Stimulated activated CD4-positive, alpha-beta T cell treated with anti-CD3 and anti-CD28 coated beads, Interleukin-12 subunit alpha, Interleukin-12 subunit beta, amount 100 ng/mL, for 48 hours (primary cell): ENCODE data around the gene HSD17B3.
"Not testable (repeated sequence)": the region's sequence is repeated elsewhere in the genome, so short reads cannot be mapped to it uniquely, and the experiment has no call there.

ENCODE experiments used
- DNase-seq, 3 donors: peaks; one replicate each; pipeline ENCODE4 v3.0.0-alpha.2; 2020; ENCODE audit warnings: low read depth in 2 of 3, low spot score in 1 of 3

Gene HSD17B3

DNA sequence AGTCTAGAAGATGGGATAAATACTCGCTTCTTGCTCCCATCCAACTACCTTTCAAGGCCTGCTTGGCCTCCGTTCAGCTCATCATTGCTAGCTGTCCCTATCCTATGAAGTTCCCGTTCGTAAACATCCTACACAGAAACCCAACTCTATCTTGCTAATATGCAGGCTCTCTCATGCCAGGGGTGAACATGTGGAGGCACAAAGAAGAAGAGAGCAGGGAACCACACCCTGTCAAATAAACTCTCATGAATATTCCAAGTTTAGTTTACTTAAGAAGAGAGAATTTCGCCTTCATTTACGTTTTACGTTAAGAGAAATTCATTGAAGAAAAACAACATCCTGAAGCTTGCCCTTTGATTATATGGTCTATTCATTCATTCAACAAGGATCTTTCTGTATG is 7.9 kb upstream of the HSD17B3 start:
- no peak for DNase-seq

DNA sequence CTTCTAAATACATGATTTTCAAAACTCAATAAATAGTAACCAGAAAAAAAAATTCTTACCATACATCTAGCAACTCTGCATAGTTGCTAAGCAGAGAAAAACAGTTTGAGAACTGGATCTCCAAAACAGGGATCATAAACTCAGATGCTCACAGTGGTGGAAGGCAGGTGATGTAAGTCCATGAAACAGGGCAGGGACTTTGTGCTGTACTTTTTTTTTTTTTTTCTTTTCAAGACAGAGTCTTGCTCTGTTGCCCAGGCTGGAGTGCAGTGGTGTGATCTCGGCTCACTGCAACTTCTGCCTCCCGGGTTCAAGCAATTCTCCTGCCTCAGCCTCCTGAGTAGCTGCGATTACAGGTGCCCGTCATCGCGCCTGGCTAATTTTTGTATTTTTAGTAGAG is 5.0 kb upstream of the HSD17B3 start:
- DNase-seq = not testable (repeated sequence)

DNA sequence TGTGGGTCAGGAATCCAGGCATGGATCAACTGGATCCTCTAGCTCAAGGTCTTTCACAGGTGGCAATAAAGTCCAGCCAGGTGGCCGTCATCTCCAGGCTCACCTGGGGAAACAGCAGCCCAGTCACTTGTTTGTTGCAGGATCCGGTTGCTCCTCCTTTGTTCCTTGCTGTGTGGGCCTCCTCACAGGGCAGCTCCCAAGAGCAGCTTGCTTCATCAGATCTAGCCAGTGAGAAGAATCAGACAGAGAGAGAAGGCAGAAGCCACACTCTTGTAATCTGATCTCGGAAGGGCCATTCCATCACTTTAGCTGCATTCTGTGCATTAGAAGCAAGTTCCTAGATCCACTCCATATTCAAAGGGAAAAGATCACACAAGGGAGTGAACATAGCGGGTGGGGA is 3.2 kb upstream of the HSD17B3 start:
- no peak for DNase-seq

DNA sequence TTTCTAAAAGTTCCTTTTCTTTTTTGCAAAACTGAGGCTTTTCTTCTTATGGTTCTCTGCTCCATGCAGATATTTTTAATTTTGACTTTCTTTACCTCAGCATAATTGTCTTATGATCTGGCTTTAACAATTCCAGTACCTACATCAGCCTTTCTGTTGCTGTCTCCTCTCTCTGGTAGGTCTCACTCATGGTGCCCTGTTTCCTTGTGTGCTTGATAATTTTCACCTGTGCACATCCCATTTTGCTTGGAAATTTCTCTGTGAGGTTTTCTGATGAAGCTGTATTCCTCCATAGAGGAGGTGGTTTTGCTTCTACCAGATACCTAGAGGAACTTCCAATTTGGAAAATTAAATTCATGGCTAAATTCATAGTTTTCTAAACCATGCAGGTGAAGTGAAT is 2.3 kb upstream of the HSD17B3 start:
- DNase-seq = no peak

DNA sequence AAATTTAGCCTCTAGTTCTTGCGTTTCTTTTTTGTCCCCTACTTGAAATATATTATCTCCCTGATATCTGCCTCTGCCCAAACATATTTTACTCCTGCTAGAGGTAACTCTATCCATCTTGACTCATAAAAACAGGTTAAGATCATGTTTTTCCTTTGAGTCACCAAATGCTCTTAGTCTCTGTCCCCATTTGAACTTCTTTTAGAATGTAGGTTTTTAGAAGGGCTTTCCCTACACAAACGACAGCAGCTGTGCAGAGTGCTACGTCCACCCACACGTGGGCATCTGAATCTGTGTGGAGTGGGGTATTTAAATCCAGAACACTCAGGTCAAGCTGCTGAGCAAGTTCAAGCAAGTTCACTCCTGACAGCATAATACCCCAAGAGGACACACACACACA is 2.2 kb downstream of the HSD17B3 start:
- no peak for DNase-seq

DNA sequence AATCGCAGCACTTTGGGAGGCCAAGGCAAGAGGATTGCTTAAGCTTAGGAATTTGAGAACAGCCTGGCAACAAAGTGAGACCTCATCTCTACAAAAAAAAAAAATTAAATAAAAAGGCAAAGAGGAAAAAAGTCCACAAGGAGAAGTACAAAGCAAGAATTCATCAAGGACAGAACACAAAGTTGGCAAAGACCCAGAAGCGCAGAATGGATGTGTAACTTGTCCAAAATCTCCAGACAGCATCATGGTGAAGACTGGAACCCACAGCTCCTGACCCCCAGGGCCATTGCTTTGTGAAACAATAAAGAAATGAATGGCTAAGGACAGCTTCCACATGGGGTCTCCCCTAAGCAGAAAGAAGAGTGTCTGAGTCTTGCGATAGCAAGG is 7.8 kb downstream of the HSD17B3 start:
- DNase-seq = no peak

DNA sequence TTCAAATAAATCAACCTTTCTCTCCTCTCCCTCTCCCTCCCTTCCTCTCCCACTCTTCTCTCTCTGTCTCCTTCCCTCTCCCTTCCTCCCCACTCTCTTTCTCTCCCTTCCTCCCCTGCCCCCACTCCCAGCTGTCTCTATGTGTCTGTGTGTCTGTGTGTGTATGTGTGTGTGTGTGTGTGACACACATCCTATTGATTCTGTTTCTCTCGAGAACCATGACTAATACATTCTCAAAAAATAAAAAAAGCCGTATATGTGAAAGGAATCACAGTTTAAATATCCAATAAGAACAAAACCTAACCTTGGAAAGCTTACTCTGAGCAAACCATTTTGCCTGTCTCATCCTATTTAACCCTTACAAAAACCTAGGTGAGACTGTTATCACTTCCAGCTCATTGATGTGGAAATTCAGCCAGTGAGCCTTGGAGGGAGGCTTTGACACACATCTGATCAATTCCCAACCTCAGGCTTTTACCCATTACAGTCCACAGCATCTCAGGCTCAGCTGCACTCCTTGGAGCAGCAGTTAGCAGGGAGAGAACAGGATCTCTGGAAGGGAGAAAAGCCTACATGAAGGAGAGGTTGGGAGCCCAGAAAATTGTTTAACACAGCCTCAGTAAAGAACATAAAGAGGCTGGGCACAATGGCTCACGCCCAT is 8.3 kb downstream of the HSD17B3 start:
- DNase-seq = no peak

DNA sequence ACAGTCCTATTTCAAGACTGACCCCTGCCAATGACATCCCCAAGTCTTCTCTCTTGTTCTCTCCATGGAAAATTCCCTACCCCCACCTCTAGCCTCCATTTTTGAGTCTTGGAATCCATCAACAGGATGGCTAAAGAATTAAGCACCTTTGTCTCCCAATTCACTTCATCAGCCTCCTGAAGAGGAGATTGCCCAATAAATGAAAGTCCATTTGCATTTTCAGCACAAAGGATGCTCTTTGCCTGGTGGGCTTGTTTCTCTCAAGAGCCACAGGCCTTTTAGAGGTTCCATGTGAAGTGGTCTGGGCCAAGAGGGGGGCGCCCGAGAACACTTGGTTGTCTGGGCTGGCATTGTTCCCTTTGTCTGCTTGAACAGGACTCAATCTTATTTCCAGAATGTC is 12.6 kb downstream of the HSD17B3 start:
- no peak for DNase-seq

DNA sequence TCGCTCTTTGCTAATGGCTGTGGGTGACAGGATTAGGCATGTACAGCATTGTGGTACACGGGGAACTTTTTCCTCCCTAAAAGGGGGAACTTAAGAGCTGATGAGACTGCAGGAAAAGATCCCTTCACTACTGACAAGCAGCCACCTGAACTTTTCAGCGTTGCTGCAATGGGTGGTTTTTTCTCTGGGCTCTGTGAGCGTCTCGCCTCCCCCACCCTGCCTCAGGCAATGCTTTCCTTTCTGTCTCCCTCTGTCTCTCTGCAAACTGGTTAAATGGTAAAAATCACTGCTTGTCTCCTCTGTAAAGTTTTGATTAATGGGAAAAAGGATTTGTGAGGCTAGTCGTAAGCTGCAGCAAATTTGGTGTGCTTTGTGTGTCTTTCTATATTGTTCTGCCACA is 20.3 kb downstream of the HSD17B3 start:
- DNase-seq = no peak

DNA sequence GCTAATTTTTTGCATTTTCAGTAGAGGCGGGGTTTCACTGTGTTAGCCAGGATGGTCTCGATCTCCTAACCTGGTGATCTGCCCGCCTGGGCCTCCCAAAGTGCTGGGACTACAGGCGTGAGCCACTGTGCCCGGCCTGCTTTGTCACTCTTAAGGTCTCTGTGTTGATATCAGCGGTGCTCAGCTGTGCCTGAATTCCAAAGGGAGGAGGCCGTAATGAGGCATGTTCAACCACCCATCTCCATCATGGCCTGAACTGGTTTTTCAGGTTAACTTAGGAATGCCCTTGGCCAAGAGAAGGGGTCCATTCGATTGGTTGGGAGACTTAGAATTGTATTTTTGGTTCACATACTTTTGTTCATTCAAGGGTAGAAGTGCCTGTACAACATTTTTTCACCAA is 22.0 kb downstream of the HSD17B3 start:
- no peak for DNase-seq

DNA sequence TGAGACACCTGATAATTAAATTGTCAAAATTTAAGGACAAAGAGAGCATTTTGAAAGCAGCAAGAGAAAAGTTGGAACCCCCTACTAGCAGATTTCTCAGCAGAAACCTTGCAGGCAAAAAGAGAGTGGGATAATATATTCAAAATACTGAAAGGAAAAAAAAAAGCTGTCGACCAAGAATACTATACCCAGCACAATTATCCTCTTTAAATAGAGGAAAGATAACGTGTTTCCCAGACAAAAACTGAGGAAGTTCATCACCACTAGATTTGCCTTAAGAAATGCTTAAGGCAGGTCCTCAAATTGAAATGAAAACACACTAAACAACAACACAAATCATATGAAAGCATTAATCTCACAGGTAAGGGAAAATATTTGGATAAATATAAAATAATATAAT is 27.0 kb downstream of the HSD17B3 start:
- no peak for DNase-seq

DNA sequence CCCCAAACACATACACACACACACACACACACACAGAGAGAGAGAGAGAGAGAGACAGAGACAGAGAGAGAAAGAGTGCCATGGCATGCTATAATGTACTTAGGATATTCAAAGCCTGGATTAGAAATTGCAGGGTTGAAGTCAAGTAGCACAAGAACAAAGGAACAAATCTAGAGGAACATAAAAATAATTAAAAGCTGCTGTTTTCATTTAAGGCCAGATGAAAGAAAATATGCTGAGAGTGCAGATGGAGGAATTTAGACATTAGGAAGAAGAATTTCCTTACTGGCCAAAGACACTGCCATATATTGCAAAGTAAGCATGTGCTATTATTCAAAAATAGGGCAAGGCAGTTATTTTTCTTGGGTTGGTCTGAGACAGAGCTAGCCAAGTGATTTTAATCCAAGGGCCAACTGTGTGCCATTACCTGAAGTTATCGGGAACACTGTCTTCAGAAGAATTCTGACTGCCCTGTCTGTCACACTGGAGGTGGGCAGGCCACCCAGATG is 31.7 kb downstream of the HSD17B3 start:
- DNase-seq = no peak

DNA sequence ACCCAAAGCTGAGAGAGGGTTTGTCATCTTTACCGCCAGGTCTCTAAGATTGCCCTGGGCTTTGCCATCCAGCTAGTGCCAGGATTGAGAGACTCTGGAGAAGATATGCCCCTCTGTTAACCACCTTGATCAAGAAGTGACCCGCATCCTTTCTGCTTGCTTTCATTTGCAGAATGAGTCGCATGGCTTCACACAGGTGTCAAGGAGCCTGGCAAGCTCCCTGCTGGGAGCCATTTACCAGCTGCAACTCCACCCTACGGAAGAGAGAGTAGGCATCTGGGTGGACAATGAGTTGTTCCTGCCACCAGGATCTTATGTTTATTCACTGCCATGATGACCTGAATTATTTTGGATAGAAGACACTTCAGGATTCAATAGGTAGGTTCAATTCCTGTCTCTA is 43.0 kb downstream of the HSD17B3 start:
- no peak for DNase-seq

DNA sequence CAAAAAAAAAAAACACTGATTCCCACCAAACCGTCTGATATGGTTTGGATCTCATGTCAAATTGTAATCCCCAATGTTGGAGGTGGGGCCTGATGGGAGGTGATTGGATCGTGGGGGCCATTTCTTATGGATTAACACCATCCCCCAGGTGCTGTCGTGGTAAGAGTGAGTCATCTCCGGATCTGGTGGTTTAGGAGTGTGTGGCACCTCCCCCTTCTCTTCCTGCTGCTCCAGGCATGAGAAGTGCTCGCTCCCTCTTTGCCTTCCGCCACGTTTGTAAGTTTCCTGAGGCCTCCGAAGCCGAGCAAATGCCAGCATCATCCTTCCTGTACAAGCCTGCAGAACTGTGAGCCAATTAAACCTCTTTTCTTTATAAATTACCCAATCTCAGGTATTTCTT is 45.2 kb downstream of the HSD17B3 start:
- DNase-seq = no peak

DNA sequence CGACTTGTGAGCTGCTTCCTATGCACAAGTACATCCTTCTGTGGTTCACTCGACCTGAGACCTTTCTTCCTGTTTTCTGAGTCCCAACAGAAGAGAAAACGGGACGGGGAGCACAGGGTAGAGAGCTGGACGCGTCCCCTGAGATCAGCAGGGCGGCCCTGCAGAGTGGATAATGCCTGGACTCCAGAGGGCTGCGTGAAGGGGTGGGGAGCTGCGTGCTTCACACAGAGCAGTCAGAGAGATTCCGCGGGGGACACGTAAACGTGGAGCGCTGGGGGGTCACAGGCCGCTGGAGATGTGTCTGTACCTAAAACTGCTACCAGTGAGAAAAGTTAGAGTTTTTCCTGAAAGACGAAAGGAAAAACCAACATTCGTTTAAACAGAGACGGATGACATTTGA is 46.3 kb downstream of the HSD17B3 start:
- DNase-seq = no peak

DNA sequence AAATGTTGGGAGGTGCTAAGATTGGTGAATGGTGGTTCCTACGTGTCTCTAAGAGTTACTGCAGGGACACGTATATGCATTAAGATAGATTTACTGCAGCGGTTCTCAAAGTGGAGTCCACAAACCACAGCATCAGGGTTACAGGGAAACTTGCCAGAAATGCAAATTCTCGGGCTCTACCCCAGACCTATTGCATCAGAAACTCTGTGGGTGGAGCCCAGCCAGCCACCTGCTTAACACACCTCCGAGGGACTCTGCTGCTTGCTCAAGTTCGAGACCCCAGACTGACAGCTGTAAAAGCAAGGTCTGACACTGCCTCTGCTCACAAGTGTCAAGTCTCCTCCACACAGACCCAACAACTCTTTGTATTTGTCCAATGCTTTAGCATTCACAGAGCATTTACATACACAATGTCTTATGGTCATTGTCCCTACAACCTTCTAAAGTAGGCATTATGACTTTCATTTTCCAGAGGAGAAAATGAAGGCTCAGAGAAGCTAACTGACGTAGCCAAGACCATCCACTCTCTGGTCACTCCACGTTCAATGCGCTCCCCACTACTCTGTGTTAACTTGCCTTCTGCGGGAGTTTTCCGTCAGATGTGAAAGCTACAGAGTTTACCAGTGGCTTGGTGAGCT is 48.8 kb downstream of the HSD17B3 start:
- DNase-seq = no peak

DNA sequence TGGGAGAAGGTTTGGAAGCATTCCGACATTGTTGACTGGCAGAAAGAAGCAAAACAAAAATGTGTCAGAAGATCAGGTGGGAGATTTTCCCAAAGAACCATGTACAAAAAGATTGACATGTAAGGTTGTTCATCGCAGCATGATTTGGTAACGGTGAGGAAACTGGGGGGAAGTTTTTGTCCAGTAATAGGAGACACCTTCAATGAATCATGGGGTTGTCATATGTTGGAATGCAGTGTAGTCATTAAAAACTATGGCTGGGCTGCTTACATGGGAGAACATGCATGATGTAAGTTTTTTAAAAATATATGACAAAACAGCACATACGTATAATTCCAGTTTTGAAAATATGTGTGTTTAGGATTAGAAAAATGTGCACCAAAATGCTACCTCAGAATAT is 50.5 kb downstream of the HSD17B3 start:
- no peak for DNase-seq

DNA sequence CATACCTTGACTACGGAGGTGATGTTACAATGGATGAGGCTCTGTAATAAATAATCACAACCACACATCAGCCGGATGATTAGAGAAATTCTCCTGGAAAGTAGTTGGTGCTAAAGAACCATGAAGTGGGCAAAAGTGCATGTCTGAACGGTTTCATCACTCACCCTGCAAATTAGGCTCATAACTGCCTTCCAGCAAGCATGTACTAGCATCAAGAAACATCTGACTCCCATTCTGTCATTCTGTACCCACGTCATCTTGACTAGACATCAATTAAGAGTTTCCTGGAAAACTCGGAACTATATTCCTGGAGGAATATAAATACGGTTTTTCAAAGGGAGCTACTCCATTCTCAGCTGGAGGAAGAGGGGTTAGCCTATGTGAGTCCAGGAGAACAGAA is 52.2 kb downstream of the HSD17B3 start:
- no peak for DNase-seq

DNA sequence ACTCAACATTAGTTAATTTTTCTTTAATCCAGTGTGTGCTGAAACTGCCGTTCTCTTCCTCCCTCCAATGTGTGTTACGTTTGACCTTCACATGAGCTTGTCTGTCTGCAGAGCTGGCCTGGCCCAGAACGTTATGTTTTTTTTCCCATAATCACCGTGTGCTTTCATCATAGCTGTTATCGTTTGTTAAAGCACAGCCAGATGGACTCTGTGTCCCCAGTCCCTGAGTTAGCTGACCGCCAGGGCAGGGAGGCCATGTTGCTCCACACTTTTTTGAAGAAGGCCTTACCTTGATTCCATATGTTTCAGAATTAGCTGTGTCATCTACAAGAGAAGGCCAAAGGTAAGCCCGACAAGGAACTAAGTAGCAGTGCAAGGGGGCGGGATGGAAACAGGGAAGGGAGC is 55.7 kb downstream of the HSD17B3 start:
- no peak for DNase-seq

DNA sequence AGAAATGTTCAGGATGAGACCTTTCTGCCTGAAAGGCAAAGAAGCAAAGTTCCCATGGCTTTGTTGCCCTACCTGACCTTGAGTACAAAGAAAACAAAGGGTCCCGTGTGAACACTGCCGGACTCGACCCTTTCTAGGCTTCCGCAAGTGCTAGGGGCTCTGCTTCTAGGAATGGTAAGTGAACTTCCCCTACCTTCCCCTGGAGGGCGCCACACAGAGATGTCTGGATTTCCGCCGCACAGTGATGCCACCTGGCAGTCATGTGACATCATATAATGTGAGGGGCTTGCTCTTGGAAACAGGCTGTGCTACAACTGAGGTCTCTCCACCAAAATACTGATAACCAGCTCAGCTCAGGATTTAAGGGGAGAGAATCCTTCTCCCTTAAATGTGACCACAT is 56.6 kb downstream of the HSD17B3 start:
- no peak for DNase-seq

DNA sequence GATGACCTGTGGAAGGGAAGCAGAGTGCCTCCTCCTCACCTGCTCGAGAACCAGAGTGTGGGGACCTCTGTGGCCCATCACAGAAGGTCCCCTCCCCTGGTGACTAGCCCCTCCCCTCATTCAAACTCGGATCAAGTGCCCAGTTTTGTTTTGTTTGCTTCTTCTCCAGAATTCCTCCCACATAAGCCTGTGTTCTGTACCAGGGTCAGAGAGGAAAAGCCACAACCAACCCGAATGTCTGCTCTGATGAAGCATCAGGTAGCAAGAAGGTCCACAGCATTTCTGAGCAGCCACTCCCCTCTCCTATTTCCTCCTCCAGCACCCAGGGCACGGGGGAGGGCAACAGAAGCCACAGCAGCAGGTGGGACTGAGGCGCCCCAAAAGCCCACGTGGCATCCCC is 58.2 kb downstream of the HSD17B3 start:
- DNase-seq = no peak

DNA sequence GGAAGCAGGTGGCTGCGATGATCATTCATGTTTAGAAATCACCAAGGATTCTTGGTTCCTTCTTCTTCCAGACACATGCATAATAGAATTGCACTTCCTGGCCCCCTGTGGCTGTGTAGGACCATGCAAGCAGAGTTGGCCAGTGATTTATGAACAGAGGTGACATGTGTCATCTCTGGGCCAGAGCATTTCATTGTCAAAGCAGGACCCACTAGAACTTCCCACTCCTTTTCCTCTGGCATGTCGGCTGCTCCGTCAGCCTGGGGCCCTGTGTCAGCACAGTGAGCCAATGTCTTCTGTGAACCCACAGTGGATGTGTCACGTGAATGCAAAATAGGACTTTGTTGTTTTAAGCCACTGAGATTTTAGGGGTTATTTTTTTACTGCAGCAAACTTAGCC is 59.2 kb downstream of the HSD17B3 start:
- no peak for DNase-seq

DNA sequence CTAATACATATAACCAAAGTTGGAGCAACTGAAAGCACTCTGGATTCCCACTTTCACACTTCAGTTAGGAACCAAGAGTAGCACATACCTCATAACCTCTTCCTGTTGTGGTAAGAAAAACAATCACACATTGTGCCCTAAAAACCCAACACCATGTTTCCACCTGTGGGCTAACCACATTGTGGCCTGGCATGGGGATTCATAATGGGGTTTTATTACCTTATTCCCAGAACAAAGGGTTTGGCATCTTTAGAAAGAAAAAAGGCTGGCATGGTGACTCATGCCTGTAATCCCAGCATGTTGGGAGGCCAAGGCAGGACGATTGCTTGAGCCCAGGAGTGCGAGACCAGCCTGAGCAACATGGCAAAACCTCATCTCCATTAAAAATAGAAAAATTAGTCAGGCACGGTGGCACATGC is 60.6 kb downstream of the HSD17B3 start:
- DNase-seq = peak; percentile 60 to 73 (median 68)
